ENCODE measurements around the gene DCUN1D3. TPM values are rescaled to one million over a fixed set of nuclear protein-coding genes. Genes with fewer than 3 reads are reported as not detected.

Gene DCUN1D3
- total RNA-seq, 1 experiment from 2014 or later: 17.0 TPM

- intact Hi-C loops (cut with micrococcal nuclease; ENCODE audit: unreplicated experiment): no loop called here
- H3K9me3 Mint-ChIP-seq (ENCODE audit: low read depth, unreplicated experiment): no peaks in the 10 kb centered on the region
Measured at GRCh38 chr16:20916942-20917341, 16.8 kb upstream of the DCUN1D3 start.

GRCh38 chr16:20916289-20916688 is 16.1 kb upstream of the DCUN1D3 start:
- CTCF ChIA-PET: interaction anchor here (0.5 kb wide), 1 partner anchor 42 kb away, joined by 4 read pairs; no protein-coding TSS in a partner anchor
- Mint-ChIP-seq H3K4me1 (ENCODE audit: low read depth, unreplicated experiment) (peaks cover 12% of the 10 kb centered on the region), H3K4me3 (ENCODE audit: low read depth, unreplicated experiment) (no peak overlapping the region), H3K27ac (ENCODE audit: unreplicated experiment) (no peak overlapping the region), H3K27me3 (ENCODE audit: unreplicated experiment) (no peaks in the 10 kb centered on the region), H3K36me3 (ENCODE audit: insufficient read depth, unreplicated experiment) (peaks cover 5% of the 10 kb centered on the region), H3K9me3 (ENCODE audit: low read depth, unreplicated experiment) (no peaks in the 10 kb centered on the region)
- intact Hi-C loops (cut with micrococcal nuclease; ENCODE audit: unreplicated experiment): no loop called here
- no TSS peak for BruUV-seq (replicated peaks)
- no peak for DNase-seq
- TF ChIP-seq CTCF (IDR thresholded peaks at IDR 0.05; ENCODE audit: unreplicated experiment): no peak

More at GRCh38 chr16:20916942-20917341, 16.8 kb upstream of the DCUN1D3 start:
- no peak for TF ChIP-seq CTCF (IDR thresholded peaks at IDR 0.05; ENCODE audit: unreplicated experiment)
- no peak for DNase-seq
- Mint-ChIP-seq H3K4me1 (ENCODE audit: low read depth, unreplicated experiment) (peaks cover 8% of the 10 kb centered on the region), H3K36me3 (ENCODE audit: insufficient read depth, unreplicated experiment) (peaks cover 5% of the 10 kb centered on the region), H3K4me3 (ENCODE audit: low read depth, unreplicated experiment) (no peak overlapping the region), H3K27ac (ENCODE audit: unreplicated experiment) (no peak overlapping the region), H3K27me3 (ENCODE audit: unreplicated experiment) (no peaks in the 10 kb centered on the region)
- no TSS peak for BruUV-seq (replicated peaks)
- CTCF ChIA-PET: no interaction called here

GRCh38 chr16:20911361-20911760 is 11.2 kb upstream of the DCUN1D3 start:
- CTCF ChIA-PET: interaction anchor here (1.1 kb wide), 1 partner anchor 11 kb away, joined by 4 read pairs; the partner anchor contains the start of genes DCUN1D3 and LYRM1
- Mint-ChIP-seq H3K9me3 (ENCODE audit: low read depth, unreplicated experiment) (peaks cover 2% of the 10 kb centered on the region), H3K27ac (ENCODE audit: unreplicated experiment) (peak overlapping the region; percentile 88), H3K4me3 (ENCODE audit: low read depth, unreplicated experiment) (peak overlapping the region; percentile 29), H3K4me1 (ENCODE audit: low read depth, unreplicated experiment) (peaks cover 59% of the 10 kb centered on the region), H3K27me3 (ENCODE audit: unreplicated experiment) (no peaks in the 10 kb centered on the region), H3K36me3 (ENCODE audit: insufficient read depth, unreplicated experiment) (peaks cover 9% of the 10 kb centered on the region)
- no TSS peak for BruUV-seq (replicated peaks)
- intact Hi-C loops (cut with micrococcal nuclease; ENCODE audit: unreplicated experiment): no loop called here
- no peak for DNase-seq
- no peak for TF ChIP-seq CTCF (IDR thresholded peaks at IDR 0.05; ENCODE audit: unreplicated experiment)

- Mint-ChIP-seq H3K36me3 (ENCODE audit: insufficient read depth, unreplicated experiment) (peaks cover 9% of the 10 kb centered on the region), H3K4me1 (ENCODE audit: low read depth, unreplicated experiment) (peaks cover 64% of the 10 kb centered on the region), H3K27ac (ENCODE audit: unreplicated experiment) (peak overlapping the region; percentile 88), H3K4me3 (ENCODE audit: low read depth, unreplicated experiment) (peak overlapping the region; percentile 29), H3K9me3 (ENCODE audit: low read depth, unreplicated experiment) (peaks cover 2% of the 10 kb centered on the region), H3K27me3 (ENCODE audit: unreplicated experiment) (no peaks in the 10 kb centered on the region)
- no peak for TF ChIP-seq CTCF (IDR thresholded peaks at IDR 0.05; ENCODE audit: unreplicated experiment)
- CTCF ChIA-PET: no interaction called here
- DNase-seq: no peak
- no TSS peak for BruUV-seq (replicated peaks)
- intact Hi-C loops (cut with micrococcal nuclease; ENCODE audit: unreplicated experiment): no loop called here
Measured at GRCh38 chr16:20910781-20911321, 10.7 kb upstream of the DCUN1D3 start.
